HG02840 (cell line): ENCODE data around the gene AMFR.
"Not testable (repeated sequence)": the region's sequence is repeated elsewhere in the genome, so short reads cannot be mapped to it uniquely, and the experiment has no call there.

ENCODE experiments used
- ATAC-seq: cut with Tn5 transposase; IDR thresholded peaks from one replicate; pipeline ENCODE4 v1.9.1; 2021; ENCODE audit warnings: mild to moderate bottlenecking, moderate library complexity, moderate number of reproducible peaks; ENCODE audit not compliant: unreplicated experiment, low FRiP score

AMFR gene

GRCh38 chr16:56399486-56399885 is 25.9 kb downstream of the AMFR start:
- no peak for ATAC-seq

DNA sequence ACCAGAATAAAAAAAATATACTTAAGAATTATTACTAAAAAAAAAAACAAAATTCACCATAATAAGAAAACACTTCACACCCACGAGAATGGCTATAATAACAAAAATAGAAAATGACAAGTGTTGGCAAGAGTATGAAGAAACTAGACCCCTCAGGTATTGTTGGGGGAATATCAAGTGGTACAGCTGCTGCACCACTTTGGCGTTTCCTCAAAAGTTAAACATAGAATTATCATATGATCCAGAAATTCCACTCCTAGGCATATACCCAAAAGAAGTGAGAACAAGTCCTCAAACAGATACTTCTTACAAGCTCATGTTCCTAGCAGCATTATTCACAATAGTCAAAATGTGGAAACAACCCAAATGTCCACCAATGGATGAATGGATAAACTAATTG is 26.3 kb downstream of the AMFR start:
- ATAC-seq: no peak

GRCh38 chr16:56396724-56397123 is 28.6 kb downstream of the AMFR start:
- ATAC-seq: not testable (repeated sequence)

- no peak for ATAC-seq
Observed at GRCh38 chr16:56389554-56389953, 35.8 kb downstream of the AMFR start.

GRCh38 chr16:56388209-56388608 is 37.1 kb downstream of the AMFR start:
- no peak for ATAC-seq

DNA sequence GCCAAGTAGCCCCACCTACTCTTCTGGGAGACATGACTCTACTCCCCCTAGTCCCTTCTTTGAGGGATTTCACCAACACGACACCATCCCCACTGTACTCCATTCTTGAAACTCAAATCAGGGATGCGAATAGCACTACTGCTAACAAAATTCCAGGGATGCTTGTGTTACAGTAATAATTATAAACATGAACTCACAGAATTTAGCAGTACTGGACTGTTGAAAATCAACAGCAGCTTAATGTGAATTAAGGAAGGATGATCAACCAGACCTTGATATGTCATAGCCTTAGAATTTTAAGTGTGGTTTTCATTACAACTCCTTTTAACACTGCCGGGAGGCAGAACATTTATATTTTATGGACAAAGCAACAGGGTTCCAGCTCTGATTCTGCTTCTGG is 37.9 kb downstream of the AMFR start:
- no peak for ATAC-seq

GRCh38 chr16:56384074-56384721 is 41.1 kb downstream of the AMFR start:
- no peak for ATAC-seq

DNA sequence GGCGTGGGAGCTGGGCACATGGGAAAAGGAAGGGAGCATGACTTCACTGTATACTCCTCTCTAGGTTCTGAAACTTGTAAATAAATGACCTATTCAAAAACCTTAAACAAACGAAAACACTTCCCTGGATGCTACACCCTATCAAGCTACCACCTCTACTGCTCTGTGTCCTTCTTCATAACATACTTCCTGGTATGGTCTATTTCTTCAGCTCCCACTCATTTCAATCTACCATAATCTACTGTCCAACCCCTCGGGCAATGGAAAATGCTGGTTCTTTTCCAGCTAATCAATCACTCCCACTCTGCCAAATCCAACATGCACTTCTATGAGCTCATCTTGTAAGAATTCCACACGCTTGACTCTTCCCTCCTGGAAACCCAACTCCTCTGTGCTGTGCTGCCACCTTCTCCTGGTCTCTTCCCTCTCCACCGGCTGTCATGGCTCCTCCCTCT is 42.4 kb downstream of the AMFR start:
- no peak for ATAC-seq

DNA sequence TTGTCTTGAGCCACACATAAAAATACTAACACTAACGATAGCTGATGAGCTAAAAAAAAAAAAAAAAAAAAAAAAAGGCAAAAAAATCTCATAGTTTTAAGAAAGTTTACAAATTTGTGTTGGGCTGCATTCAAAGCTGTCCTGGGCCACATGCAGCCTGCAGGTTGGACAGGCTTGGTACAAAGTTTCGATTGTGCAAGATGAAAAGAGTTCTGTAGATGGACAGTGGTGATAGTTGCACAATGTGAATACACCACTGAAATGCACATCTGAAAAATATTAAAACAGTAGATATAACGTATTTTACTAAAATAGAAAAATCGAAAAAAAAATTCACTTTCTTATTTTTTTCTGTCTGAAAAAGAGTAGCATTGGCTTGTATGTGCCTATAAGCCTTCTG is 42.9 kb downstream of the AMFR start:
- no peak for ATAC-seq

DNA sequence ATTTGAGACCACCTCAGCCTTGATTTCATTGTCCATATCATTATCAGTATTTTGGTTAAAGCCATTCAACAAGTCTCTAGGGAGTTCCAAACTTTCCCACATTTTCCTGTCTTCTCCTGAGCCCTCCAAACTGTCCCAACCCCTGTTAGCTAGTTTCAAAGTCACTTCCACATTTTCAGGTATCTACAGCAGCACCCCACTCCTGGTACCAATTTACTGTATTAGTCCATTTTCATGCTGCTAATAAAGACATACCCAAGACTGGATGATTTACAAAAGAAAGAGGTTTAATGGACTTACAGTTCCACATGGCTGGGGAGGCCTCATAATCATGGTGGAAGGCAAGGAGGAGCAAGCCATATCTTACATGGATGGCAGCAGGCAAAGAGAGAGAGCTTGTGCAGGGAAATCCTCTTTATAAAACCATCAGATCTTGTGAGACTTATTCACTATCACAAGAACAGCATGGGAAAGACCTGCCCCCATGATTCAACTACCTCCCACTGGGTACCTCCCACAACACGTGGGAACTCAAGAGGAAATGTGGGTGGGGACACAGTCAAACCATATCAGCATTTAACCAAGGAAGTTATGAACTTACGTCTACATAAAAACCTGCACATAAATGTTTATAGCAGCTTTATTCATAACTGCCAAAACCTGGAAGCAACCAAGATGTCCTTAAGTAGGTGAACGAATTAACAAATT is 44.4 kb downstream of the AMFR start:
- not testable (repeated sequence) for ATAC-seq

DNA sequence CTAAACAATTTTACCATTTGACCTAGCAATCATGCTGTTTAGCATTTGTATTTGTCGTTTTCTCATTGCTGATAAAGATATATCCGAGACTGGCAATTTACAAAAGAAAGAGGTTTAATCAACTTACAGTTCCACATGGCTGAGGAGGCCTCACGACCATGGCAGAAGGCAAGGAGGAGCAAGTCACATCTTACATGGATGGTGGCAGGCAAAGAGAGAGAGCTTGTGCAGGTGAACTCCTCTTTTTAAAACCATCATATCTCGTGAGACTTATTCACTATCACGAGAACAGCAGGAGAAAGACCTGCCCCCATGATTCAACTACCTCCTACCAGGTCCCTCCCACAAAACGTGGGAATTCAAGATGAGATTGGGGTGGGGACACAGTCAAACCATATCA is 46.3 kb downstream of the AMFR start:
- not testable (repeated sequence) for ATAC-seq

GRCh38 chr16:56375792-56376191 is 49.6 kb downstream of the AMFR start:
- not testable (repeated sequence) for ATAC-seq

DNA sequence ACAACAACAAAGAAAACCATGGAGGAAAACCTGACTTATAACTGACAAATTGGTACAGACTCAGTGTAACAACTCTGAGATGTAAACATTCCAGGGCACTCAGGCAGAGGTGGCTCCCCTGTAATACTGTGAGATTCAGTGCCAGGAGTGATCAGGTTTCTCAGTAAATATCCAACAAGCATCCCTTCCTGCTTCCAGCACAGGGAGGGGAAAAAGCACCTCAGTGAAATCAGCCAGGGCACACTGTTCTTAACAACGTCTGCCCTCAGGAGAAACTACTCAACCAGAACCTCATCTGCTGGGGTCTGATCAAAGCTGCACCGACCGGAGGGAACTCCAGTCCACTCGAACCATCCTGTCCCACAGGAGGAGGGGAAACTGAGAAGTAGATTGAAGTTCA is 52.3 kb downstream of the AMFR start:
- ATAC-seq: no peak

DNA sequence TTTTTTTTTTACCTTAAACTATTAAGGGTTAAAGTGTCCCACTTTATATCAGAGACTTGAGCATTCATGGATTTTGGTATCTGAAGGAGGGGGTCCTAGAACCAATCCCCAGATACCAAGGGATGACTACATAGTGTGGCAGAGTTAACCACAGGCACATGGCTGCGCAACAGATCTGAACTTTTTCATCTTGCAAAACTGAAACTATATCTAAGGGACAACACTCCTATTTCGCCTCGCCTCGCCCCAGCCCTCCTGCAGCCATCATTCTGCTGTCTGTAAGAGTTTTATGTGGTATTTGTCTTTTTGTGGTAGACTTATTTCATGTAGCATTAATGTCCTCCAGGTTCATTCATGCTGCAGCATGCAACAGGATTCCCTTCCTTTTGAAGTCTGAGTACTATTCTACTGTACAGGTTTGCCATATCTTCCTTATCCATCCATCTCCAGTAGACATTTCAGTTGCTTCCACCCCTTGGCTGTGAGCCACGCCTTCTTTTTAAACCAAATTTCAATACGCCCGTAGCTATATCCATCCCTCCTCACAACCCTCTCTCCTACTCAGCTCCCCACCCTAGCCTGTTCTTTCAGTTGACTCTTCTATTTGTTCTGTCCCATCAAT is 53.2 kb downstream of the AMFR start:
- ATAC-seq: no peak

DNA sequence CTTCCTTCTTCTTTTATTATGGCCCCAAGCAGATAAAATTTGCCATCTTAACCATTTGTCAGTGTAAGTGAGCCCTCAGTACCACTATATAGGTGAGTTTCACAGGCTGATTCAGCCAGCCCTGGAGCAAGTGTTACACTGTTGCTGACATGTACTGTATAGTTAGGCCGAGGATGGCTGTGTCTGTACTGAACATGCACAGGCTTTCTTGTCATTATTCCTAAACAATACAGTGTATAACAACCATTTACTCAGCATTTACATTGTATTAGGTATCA is 53.7 kb downstream of the AMFR start:
- ATAC-seq: no peak

DNA sequence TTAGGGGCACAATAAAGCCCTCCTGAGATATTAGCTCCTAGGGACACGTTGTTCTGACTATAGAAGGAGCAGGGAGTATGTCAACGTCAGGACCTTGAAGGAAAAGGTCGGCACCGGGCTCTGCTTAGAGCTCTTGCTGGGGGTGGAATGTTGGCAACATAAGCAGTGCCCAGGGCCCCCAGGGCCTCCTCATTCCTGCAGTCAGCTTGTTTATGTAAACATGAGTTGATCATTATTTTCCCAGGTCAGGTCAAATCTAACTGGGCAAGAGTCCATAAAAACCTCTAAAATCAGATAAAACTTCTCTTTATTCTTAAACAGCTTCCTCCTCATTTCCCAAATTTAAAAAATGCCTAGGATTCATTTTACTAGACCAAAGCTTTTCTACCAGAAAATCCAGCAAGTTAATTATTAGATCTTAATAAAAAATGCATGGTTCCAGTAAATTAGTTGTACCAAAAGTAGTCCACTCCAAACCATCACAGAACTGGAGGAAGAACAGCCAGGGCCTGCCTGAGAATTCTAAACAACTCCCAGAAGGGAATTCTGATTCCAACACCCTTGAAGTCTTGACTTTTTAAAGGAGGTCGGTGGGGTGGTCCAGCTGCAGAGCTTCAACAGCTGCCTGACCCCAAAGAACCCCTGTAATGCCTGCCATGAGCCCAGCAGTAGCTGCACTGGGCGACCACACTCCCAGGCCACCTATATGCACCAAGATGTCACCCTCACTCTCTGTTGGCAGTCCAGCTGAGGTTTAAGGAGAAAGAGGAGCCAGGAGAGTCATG is 54.3 kb downstream of the AMFR start:
- ATAC-seq: no peak

DNA sequence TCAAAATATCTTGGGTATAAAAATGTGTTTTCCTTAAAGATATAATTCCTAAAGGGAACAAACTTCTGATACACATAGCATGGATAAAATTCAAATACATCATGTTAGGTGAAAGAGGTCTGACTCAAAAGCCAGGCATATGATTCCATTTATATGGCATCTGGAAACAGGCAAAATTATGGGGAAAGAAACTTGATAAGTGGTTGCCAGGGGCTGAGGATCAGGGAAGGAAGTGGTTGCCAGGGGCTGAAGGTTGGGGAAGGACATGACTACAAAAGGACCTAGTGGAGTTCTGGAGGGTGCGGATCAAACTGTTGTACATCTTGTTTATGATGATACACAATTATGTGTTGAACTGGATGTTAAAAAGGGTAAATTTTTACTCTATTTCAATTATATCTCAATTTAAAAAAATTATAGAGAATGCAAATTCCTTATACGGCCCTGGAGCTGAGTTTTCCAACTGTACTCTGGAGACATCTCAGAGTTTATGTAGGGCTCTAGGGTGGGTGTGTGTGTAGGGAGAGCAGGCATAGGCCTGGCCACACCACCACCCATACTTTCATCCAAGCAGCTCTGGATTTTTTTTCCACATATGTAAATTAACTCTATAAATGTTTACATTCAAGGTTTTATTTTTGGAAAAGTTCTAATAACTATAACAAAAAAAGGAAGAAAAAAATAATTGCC is 55.0 kb downstream of the AMFR start:
- ATAC-seq: no peak

DNA sequence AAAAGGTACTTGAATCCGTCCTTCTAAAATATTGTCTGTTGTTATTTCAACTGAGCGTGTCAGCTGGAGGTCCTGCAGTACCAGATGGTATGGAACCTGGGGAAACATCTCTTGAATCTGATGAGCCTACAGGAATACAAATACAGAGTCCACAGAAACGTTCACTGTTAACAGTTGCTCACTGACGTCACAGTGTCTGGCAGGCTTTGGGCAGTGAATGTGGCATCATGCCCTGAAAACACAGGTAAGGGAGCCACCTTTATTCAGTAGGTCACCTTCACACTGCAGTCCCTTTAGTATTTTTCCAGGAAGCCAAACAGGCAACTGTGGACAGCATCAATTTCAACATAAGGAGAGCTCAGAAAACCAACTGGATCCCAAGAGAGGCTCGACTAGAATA is 56.1 kb downstream of the AMFR start:
- ATAC-seq: no peak

DNA sequence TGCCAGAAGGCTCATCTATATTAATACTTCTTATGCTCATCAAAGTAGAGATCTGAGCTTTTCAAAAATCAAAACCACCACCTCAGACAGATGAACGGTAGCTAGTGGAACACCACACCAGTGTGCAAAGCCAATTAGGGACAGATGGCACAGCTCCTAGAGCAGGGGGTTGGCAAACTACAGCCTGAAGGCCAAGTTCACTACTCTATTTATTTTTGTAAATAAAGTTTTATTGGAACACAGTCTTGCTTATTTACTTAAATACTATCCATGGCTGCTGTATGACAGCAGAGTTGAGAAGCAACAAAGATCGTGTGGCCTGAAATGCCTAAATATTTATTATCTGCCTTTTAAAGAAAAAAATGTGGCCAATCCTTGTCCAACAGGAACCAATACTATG is 56.8 kb downstream of the AMFR start:
- no peak for ATAC-seq

GRCh38 chr16:56367764-56368163 is 57.6 kb downstream of the AMFR start:
- ATAC-seq: no peak

DNA sequence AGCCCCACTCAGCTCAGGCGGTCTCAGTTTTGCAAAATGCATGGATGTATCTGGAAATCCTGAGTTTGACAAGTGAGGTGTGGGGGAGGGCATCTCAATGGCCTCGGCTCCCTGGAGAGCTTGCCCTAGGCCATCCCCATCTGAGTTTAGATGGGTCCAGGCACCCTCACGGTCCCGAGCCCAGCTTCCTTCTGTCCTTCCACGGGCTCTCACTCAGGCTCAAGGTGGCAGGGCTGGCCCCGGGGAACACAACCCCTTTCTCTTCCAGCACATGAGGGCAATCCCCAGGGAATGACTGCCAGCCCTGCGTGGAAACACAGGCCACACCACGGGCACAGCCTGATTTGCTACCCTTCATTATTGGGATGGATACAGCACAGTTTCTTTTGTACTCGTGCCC is 58.4 kb downstream of the AMFR start:
- ATAC-seq: no peak
